ENCODE data around the gene CASP2. TPM values are rescaled to one million over a fixed set of nuclear protein-coding genes. Genes with fewer than 3 reads are reported as not detected.

CASP2 gene
- total RNA-seq, 4 donors from 2014 or later: 34.8 to 43.7 (median 38.3) TPM

DNA sequence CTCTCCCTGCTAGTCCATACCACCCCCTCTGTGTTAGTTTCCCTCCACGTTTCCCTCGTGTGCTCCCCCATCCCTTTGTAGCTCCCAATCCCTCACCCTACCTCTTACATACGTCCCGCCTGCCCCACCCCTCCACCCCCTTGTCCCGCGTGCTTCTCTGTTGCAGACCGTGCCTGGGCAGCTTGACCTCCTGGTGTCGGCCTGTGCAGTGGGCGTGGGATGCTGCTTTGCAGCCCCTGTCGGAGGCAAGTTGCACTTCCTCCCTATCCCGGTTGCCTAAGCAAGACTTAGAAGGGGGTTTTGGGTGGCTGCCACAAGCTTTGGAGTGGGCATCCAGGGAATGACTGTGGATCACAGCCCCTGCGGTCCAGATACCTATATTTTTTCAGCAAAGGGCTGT is 35.5 kb downstream of the CASP2 start:
- Histone ChIP-seq H3K27me3 (no peaks in the 10 kb centered on the region), H3K36me3 (no peaks in the 10 kb centered on the region), H3K4me1 (no peaks in the 10 kb centered on the region), H3K27ac (peak overlapping the region in 1 of 4 donors; percentile 6), H3K9me3 (no peaks in the 10 kb centered on the region), H3K4me3 (no peak overlapping the region)
- no peak for TF ChIP-seq POLR2A (IDR thresholded peaks at IDR 0.05)
- TF ChIP-seq, protein P1, sequence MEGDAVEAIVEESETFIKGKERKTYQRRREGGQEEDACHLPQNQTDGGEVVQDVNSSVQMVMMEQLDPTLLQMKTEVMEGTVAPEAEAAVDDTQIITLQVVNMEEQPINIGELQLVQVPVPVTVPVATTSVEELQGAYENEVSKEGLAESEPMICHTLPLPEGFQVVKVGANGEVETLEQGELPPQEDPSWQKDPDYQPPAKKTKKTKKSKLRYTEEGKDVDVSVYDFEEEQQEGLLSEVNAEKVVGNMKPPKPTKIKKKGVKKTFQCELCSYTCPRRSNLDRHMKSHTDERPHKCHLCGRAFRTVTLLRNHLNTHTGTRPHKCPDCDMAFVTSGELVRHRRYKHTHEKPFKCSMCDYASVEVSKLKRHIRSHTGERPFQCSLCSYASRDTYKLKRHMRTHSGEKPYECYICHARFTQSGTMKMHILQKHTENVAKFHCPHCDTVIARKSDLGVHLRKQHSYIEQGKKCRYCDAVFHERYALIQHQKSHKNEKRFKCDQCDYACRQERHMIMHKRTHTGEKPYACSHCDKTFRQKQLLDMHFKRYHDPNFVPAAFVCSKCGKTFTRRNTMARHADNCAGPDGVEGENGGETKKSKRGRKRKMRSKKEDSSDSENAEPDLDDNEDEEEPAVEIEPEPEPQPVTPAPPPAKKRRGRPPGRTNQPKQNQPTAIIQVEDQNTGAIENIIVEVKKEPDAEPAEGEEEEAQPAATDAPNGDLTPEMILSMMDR (IDR thresholded peaks at IDR 0.05): no peak
- DNase-seq: no peak

DNA sequence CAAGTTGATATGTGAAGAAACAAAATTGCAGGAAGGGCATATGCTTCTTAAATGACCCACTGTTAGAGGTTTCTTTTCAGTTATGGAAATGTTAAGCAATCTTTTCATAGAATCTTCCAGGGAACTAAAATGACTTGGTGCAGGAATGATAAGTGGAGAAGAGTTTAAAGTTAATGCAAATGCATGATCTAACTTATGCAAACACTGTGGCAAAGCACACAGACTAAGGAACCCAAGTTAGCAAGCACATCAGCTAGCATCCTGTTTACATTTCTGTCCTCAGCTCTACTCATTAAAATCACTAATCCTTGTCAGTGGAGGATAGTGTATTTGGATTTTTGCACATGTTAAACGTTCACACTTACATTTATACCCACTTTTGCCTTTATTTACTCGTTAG is 37.1 kb downstream of the CASP2 start:
- H3K27ac ChIP-seq: peak overlapping the region in 2 of 4 donors; percentile 49 to 57
- H3K27me3 ChIP-seq: no peaks in the 10 kb centered on the region
- TF ChIP-seq, protein P1 (IDR thresholded peaks at IDR 0.05): no peak
- TF ChIP-seq POLR2A (IDR thresholded peaks at IDR 0.05): no peak
- H3K4me3 ChIP-seq: no peak overlapping the region
- no peaks in the 10 kb centered on the region for H3K4me1 ChIP-seq
- no peak for DNase-seq
- no peaks in the 10 kb centered on the region for H3K36me3 ChIP-seq
- no peaks in the 10 kb centered on the region for H3K9me3 ChIP-seq

DNA sequence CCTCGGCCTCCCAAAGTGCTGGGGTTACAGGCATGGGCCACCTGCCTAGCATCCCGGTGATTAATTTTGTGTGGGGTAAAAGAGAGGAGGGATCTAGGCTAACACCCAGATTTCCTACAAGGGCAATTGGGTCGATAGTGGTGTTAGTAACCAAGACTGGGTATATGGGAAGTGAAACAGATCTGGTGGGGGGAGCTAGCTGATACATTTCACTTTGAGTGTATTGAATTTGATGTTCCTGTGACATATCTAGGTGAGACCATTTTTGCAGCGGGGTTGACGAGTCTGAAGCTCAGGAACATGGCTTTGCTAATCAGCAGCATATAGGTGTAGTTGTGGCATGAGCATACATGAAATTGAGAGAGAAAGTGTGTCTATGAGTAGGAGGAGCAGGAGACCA is 39.8 kb downstream of the CASP2 start:
- DNase-seq: no peak
- Histone ChIP-seq H3K9me3 (no peaks in the 10 kb centered on the region), H3K27ac (peak overlapping the region in 2 of 4 donors; percentile 63 to 67), H3K27me3 (no peaks in the 10 kb centered on the region), H3K4me3 (no peak overlapping the region), H3K4me1 (no peaks in the 10 kb centered on the region), H3K36me3 (no peaks in the 10 kb centered on the region)
- no peak for TF ChIP-seq POLR2A (IDR thresholded peaks at IDR 0.05)
- TF ChIP-seq, protein P1 (IDR thresholded peaks at IDR 0.05): no peak

DNA sequence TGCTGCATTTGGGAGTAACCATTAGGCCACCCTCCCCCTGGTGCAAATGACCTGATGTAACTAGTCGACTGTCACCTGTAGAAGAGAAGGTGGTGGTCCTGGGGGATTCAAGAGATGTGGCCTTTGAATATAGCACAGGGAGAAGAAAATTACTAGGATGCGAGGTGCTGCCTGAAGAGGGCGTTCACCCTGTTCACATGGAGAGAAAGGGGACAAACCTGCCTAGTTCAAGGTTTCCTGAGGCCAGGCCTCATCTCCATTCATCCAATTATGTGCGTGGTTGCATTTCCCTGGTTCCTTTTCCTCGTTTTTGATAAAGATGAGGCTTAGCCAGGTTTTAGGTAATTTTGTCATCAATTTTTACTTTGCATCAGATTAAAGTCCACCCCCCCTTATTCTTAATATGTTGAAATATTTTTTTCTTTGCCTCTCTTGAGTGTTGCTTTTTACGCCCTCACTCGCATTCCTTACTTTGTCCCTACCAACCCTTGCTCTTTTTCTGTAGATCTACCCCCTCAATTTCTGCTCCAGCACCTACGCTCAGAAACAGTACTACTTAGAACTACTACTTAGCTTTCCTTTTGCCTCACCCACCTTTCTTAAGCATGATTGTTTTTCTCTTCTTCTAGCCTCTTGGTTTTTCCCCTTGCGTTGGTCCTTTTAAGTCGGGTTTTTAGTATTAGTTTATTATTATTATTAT is 41.5 kb downstream of the CASP2 start:
- no peak for TF ChIP-seq POLR2A (IDR thresholded peaks at IDR 0.05)
- TF ChIP-seq, protein P1 (IDR thresholded peaks at IDR 0.05): no peak
- Histone ChIP-seq H3K4me3 (no peak overlapping the region), H3K27me3 (no peaks in the 10 kb centered on the region), H3K9me3 (no peaks in the 10 kb centered on the region), H3K27ac (no peak overlapping the region), H3K36me3 (no peaks in the 10 kb centered on the region), H3K4me1 (no peaks in the 10 kb centered on the region)
- no peak for DNase-seq

DNA sequence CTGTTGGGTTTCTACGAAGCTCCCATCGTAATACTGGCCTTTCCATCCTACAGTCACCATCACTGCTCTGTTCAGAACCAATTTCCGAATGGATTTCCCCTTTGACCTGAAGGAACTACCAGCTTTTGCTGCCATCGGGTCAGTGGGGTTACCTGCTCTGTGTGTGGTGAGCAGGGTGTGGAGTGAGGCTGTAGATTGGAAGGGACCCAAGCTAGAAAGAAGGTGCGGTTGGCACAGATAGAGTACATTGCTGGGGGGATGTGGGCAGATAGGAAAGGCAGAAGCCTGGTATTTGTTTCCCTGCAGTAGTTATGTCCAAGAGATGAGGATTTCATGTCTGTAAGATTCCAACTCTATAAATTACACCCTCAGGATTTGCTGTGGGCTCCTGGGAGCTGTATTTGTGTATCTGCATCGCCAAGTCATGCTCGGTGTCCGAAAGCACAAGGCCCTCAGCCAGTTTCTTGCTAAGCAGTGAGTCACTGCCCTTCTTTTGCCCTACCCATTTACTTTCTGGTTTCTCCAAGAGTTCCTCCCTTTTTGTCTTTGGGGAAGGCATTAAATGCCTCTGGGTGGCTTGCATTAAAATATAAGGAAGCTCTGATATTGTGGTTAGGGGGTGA is 43.1 kb downstream of the CASP2 start:
- no peaks in the 10 kb centered on the region for H3K9me3 ChIP-seq
- no peaks in the 10 kb centered on the region for H3K36me3 ChIP-seq
- DNase-seq: no peak
- H3K4me3 ChIP-seq: no peak overlapping the region
- TF ChIP-seq, protein P1 (IDR thresholded peaks at IDR 0.05): no peak
- TF ChIP-seq POLR2A (IDR thresholded peaks at IDR 0.05): no peak
- no peak overlapping the region for H3K27ac ChIP-seq
- no peaks in the 10 kb centered on the region for H3K27me3 ChIP-seq
- H3K4me1 ChIP-seq: no peaks in the 10 kb centered on the region

All from Peyer's patch (tissue), 4 donors.